ENCODE measurements around the gene ZFHX3.

The ZFHX3 gene

GRCh38 chr16:72785886-72786285 lies 262.0 kb downstream of the ZFHX3 start:
- DNase-seq: no peak

- no peak for DNase-seq
These were observed 262.8 kb downstream of the ZFHX3 start for GRCh38 chr16:72785171-72785570.

GRCh38 chr16:72783716-72784318 lies 264.1 kb downstream of the ZFHX3 start:
- no peak for DNase-seq

- DNase-seq: no peak
These were observed 278.1 kb downstream of the ZFHX3 start for GRCh38 chr16:72769876-72770275.

- no peak for DNase-seq
These were observed 279.3 kb downstream of the ZFHX3 start for GRCh38 chr16:72768591-72768990.

GRCh38 chr16:72766506-72766905 lies 281.4 kb downstream of the ZFHX3 start:
- no peak for DNase-seq

- DNase-seq: no peak
These were observed 283.8 kb downstream of the ZFHX3 start for GRCh38 chr16:72764015-72764654.

GRCh38 chr16:72760581-72760980 lies 287.3 kb downstream of the ZFHX3 start:
- no peak for DNase-seq

- DNase-seq: no peak
These were observed 294.0 kb downstream of the ZFHX3 start for GRCh38 chr16:72753881-72754280.

GRCh38 chr16:72752004-72752695 lies 295.8 kb downstream of the ZFHX3 start:
- no peak for DNase-seq

GRCh38 chr16:72751076-72751475 lies 296.9 kb downstream of the ZFHX3 start:
- DNase-seq: peak; percentile 26

- DNase-seq: no peak
These were observed 298.8 kb downstream of the ZFHX3 start for GRCh38 chr16:72749091-72749490.

- no peak for DNase-seq
These were observed 303.7 kb downstream of the ZFHX3 start for GRCh38 chr16:72744076-72744793.

GRCh38 chr16:72743011-72743761 lies 304.7 kb downstream of the ZFHX3 start:
- DNase-seq: no peak

- no peak for DNase-seq
These were observed 307.6 kb downstream of the ZFHX3 start for GRCh38 chr16:72740347-72740746.

GRCh38 chr16:72739577-72739976 lies 308.4 kb downstream of the ZFHX3 start:
- DNase-seq: no peak

GRCh38 chr16:72736074-72736473 lies 311.9 kb downstream of the ZFHX3 start:
- no peak for DNase-seq
